OCI-LY3 (cell line): ENCODE measurements around the gene GPR65.

Experiments used
- EZH2phosphoT487 ChIP-seq: fragments of 200-600 bp; shearing (Covaris generic); IDR thresholded peaks from 2 replicates; pipeline ENCODE4 v1.6.1; 2018; ENCODE audit warnings: antibody characterized with exemption, mixed run types, low read depth
- TF ChIP-seq, protein P1 (sequence below): fragments of 200-600, 300-600 bp; sonication (generic); IDR thresholded peaks from 2 replicates; pipeline ENCODE4 v1.5.1; 2014; ENCODE audit warnings: antibody characterized with exemption, low read length, low read depth

DNA sequence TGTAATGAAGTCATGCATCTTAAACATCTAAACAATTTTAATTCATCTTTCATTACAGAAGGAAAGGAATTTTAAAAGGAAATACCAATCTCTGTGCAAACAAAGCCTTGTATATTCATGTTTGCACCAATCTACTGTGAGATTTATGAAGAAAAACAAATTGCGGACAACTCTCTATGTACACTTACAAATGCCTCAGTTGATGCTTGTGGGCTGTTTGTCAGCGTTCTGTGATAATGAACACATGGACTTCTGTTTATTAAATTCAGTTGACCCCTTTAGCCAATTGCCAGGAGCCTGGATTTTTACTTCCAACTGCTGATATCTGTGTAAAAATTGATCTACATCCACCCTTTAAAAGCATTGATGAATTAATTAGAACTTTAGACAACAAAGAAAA lies 5.4 kb downstream of the GPR65 start:
- TF ChIP-seq, protein P1, sequence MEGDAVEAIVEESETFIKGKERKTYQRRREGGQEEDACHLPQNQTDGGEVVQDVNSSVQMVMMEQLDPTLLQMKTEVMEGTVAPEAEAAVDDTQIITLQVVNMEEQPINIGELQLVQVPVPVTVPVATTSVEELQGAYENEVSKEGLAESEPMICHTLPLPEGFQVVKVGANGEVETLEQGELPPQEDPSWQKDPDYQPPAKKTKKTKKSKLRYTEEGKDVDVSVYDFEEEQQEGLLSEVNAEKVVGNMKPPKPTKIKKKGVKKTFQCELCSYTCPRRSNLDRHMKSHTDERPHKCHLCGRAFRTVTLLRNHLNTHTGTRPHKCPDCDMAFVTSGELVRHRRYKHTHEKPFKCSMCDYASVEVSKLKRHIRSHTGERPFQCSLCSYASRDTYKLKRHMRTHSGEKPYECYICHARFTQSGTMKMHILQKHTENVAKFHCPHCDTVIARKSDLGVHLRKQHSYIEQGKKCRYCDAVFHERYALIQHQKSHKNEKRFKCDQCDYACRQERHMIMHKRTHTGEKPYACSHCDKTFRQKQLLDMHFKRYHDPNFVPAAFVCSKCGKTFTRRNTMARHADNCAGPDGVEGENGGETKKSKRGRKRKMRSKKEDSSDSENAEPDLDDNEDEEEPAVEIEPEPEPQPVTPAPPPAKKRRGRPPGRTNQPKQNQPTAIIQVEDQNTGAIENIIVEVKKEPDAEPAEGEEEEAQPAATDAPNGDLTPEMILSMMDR, result no peak
- no peak for TF ChIP-seq EZH2phosphoT487
